PFSK-1 (cell line): Measurements from ENCODE around the gene IL20.

Experiments used
- FOXP2 ChIP-seq: optimal IDR thresholded peaks from 2 replicates; pipeline ENCODE3; 2011; ENCODE audit warnings: borderline replicate concordance, control low read depth, inconsistent platforms; ENCODE audit not compliant: insufficient read depth; ENCODE audit errors: extremely low read length, extremely low read depth
- POLR2AphosphoS5 ChIP-seq: IDR thresholded peaks from 2 replicates; pipeline ENCODE4 v1.6.1; 2012; ENCODE audit warnings: low read depth, mild to moderate bottlenecking, control low read depth, low read length, moderate library complexity
- REST ChIP-seq, 2 experiments: IDR thresholded peaks; 2 replicates each; pipeline versions ENCODE4 v1.6.1 to v1.8.0; 2011 to 2012; ENCODE audit warnings: low read depth in 2 of 2, low read length in 2 of 2, control low read depth in 1 of 2, inconsistent platforms in 1 of 2, mild to moderate bottlenecking in 1 of 2, moderate library complexity in 1 of 2; ENCODE audit not compliant: insufficient read depth in 1 of 2
- SIN3A ChIP-seq: IDR thresholded peaks from 2 replicates; pipeline ENCODE4 v1.6.1; 2012; ENCODE audit warnings: mild to moderate bottlenecking, low read length, moderate library complexity, borderline replicate concordance; ENCODE audit not compliant: insufficient read depth
- TAF1 ChIP-seq: IDR thresholded peaks from 2 replicates; pipeline ENCODE4 v1.6.1; 2012; ENCODE audit warnings: low read length, control low read depth, borderline replicate concordance; ENCODE audit not compliant: insufficient read depth

The IL20 gene

GRCh38 chr1:206835186-206835585, 30.2 kb upstream of the IL20 start:
- TF ChIP-seq POLR2AphosphoS5 (no peak), TAF1 (no peak), SIN3A (no peak), FOXP2 (no peak), REST (IDR thresholded peaks at IDR 0.05; ENCODE audit: insufficient read depth in 1 of 2, low read depth in 2 of 2, low read length in 2 of 2) (no peak)

- no peak for TF ChIP-seq SIN3A
These were observed 29.3 kb upstream of the IL20 start for GRCh38 chr1:206836111-206836510.

- TF ChIP-seq TAF1 (no peak), POLR2AphosphoS5 (no peak), REST (IDR thresholded peaks at IDR 0.05; ENCODE audit: insufficient read depth in 1 of 2, low read depth in 2 of 2, low read length in 2 of 2) (no peak), SIN3A (no peak), FOXP2 (no peak)
These were observed 26.3 kb upstream of the IL20 start for GRCh38 chr1:206839006-206839560.

- TF ChIP-seq REST (IDR thresholded peaks at IDR 0.05; ENCODE audit: insufficient read depth in 1 of 2, low read depth in 2 of 2, low read length in 2 of 2), result no peak
These were observed 25.6 kb upstream of the IL20 start for GRCh38 chr1:206839857-206840256.

GRCh38 chr1:206841609-206842323, 23.7 kb upstream of the IL20 start:
- TF ChIP-seq FOXP2 (no peak), REST (IDR thresholded peaks at IDR 0.05; ENCODE audit: insufficient read depth in 1 of 2, low read depth in 2 of 2, low read length in 2 of 2) (no peak), TAF1 (no peak), POLR2AphosphoS5 (no peak), SIN3A (no peak)
